Neural cell (in vitro differentiated cells): ENCODE measurements around the gene LMCD1.

Experiments
- EP300 ChIP-seq: fragments of 450-650 bp; conservative IDR thresholded peaks from 2 replicates; pipeline ENCODE4 v1.6.1; 2014; ENCODE audit warnings: antibody characterized with exemption, mild to moderate bottlenecking, moderate library complexity; ENCODE audit not compliant: poor library complexity, severe bottlenecking
- EZH2 ChIP-seq: fragments of 200-600, 300-800 bp; shearing (Covaris generic), sonication (generic); IDR thresholded peaks from 2 replicates; pipeline ENCODE4 v1.6.1; 2014; ENCODE audit warnings: antibody characterized with exemption, low read length, borderline replicate concordance, mild to moderate bottlenecking; ENCODE audit not compliant: insufficient read depth, poor library complexity, severe bottlenecking
- MXI1 ChIP-seq: fragments of 450-650 bp; conservative IDR thresholded peaks from 2 replicates; pipeline ENCODE4 v1.6.1; 2014; ENCODE audit warnings: antibody characterized with exemption, mild to moderate bottlenecking; ENCODE audit not compliant: poor library complexity, severe bottlenecking
- POLR2AphosphoS5 ChIP-seq: IDR thresholded peaks from 2 replicates; pipeline ENCODE4 v1.6.1; 2012
- RAD21 ChIP-seq: fragments of 450-650 bp; conservative IDR thresholded peaks from 2 replicates; pipeline ENCODE4 v1.6.1; 2014; ENCODE audit warnings: antibody characterized with exemption, mild to moderate bottlenecking, moderate library complexity
- SMC3 ChIP-seq: fragments of 450-650 bp; conservative IDR thresholded peaks from 2 replicates; pipeline ENCODE4 v1.6.1; 2014; ENCODE audit warnings: antibody characterized with exemption, mild to moderate bottlenecking, moderate library complexity; ENCODE audit not compliant: poor library complexity
- TAF1 ChIP-seq: IDR thresholded peaks from 2 replicates; pipeline ENCODE4 v1.6.1; 2012; ENCODE audit warnings: low read depth
- TF ChIP-seq, protein P1 (sequence below): fragments of 450-650 bp; IDR thresholded peaks from 2 replicates; pipeline ENCODE4 v1.5.1; 2014; ENCODE audit warnings: antibody characterized with exemption, mild to moderate bottlenecking, moderate library complexity; ENCODE audit not compliant: poor library complexity, severe bottlenecking
- TF ChIP-seq, protein P2 (sequence below): IDR thresholded peaks from 2 replicates; pipeline ENCODE4 v1.6.1; 2012; ENCODE audit warnings: borderline replicate concordance

DNA sequence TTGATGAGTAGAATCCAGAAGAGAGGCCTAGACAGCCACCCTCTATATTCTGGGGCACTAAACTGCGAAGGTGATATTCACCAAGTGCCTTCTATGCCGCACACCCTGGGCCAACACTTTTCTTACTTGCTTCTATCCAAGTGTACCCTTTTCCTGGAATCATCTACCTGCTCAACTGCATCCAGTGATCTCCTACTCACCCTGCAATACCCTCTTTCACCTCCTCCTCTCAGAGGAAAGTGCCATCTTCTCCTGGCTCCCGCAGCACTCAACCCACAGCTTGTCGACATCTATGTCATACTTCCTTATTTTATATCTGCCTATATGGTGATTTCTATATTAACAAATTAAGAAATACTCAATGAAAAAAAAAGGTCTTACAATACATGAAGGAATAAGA, 28.6 kb upstream of the LMCD1 start:
- TF ChIP-seq, protein P1, sequence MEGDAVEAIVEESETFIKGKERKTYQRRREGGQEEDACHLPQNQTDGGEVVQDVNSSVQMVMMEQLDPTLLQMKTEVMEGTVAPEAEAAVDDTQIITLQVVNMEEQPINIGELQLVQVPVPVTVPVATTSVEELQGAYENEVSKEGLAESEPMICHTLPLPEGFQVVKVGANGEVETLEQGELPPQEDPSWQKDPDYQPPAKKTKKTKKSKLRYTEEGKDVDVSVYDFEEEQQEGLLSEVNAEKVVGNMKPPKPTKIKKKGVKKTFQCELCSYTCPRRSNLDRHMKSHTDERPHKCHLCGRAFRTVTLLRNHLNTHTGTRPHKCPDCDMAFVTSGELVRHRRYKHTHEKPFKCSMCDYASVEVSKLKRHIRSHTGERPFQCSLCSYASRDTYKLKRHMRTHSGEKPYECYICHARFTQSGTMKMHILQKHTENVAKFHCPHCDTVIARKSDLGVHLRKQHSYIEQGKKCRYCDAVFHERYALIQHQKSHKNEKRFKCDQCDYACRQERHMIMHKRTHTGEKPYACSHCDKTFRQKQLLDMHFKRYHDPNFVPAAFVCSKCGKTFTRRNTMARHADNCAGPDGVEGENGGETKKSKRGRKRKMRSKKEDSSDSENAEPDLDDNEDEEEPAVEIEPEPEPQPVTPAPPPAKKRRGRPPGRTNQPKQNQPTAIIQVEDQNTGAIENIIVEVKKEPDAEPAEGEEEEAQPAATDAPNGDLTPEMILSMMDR: no peak
- TF ChIP-seq TAF1: no peak
- TF ChIP-seq EP300: no peak
- no peak for TF ChIP-seq RAD21
- no peak for TF ChIP-seq POLR2AphosphoS5
- TF ChIP-seq, protein P2, sequence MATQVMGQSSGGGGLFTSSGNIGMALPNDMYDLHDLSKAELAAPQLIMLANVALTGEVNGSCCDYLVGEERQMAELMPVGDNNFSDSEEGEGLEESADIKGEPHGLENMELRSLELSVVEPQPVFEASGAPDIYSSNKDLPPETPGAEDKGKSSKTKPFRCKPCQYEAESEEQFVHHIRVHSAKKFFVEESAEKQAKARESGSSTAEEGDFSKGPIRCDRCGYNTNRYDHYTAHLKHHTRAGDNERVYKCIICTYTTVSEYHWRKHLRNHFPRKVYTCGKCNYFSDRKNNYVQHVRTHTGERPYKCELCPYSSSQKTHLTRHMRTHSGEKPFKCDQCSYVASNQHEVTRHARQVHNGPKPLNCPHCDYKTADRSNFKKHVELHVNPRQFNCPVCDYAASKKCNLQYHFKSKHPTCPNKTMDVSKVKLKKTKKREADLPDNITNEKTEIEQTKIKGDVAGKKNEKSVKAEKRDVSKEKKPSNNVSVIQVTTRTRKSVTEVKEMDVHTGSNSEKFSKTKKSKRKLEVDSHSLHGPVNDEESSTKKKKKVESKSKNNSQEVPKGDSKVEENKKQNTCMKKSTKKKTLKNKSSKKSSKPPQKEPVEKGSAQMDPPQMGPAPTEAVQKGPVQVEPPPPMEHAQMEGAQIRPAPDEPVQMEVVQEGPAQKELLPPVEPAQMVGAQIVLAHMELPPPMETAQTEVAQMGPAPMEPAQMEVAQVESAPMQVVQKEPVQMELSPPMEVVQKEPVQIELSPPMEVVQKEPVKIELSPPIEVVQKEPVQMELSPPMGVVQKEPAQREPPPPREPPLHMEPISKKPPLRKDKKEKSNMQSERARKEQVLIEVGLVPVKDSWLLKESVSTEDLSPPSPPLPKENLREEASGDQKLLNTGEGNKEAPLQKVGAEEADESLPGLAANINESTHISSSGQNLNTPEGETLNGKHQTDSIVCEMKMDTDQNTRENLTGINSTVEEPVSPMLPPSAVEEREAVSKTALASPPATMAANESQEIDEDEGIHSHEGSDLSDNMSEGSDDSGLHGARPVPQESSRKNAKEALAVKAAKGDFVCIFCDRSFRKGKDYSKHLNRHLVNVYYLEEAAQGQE: no peak
- TF ChIP-seq MXI1: no peak
- no peak for TF ChIP-seq EZH2
- no peak for TF ChIP-seq SMC3
